WTC11 (cell line): ENCODE measurements around the gene SPRED2. TPM values are rescaled to one million over a fixed set of nuclear protein-coding genes. Genes with fewer than 3 reads are reported as not detected.

ENCODE experiments used
- ATAC-seq: fragments of 200-7000 bp; cut with Tn5 transposase; 2 replicates; pipeline ENCODE4 v1.10.0; 2021; ENCODE audit warnings: mild to moderate bottlenecking, moderate library complexity
- CTCF ChIA-PET: fragments of 300-600 bp; sonication (Branson Sonifier 250); formaldehyde crosslinking; loops from one replicate; lab custom pipeline; 2021; ENCODE audit warnings: antibody characterized with exemption; lab: Charles Lee
- POLR2A ChIA-PET: fragments of 350-600 bp; sonication (Branson Sonifier 250); formaldehyde crosslinking; loops from one replicate; lab custom pipeline; 2021; ENCODE audit warnings: antibody characterized with exemption; lab: Charles Lee
- DNase-seq: peaks from one replicate; pipeline ENCODE4 v3.0.0; 2021; ENCODE audit warnings: low spot score
- H3K27ac Mint-ChIP-seq: 2 replicates; pipeline ENCODE4 v1.8.0; 2021; ENCODE audit warnings: mixed read lengths
- H3K27me3 Mint-ChIP-seq: 2 replicates; pipeline ENCODE4 v1.8.0; 2021; ENCODE audit warnings: low read depth, mild to moderate bottlenecking, moderate library complexity, mixed read lengths
- H3K36me3 Mint-ChIP-seq: 2 replicates; pipeline ENCODE4 v1.8.0; 2021; ENCODE audit warnings: mixed read lengths
- H3K4me1 Mint-ChIP-seq: 2 replicates; pipeline ENCODE4 v1.8.0; 2022; ENCODE audit warnings: mixed read lengths
- H3K4me3 Mint-ChIP-seq: 2 replicates; pipeline ENCODE4 v1.8.0; 2021; ENCODE audit warnings: mild to moderate bottlenecking, moderate library complexity, mixed read lengths
- H3K9me3 Mint-ChIP-seq: 2 replicates; pipeline ENCODE4 v1.8.0; 2021; ENCODE audit warnings: mixed read lengths
- AFF4 ChIP-seq: sonication (generic); formaldehyde crosslinking; IDR thresholded peaks from 2 replicates; pipeline ENCODE4 v1.8.1; 2023; ENCODE audit warnings: mild to moderate bottlenecking, missing genetic modification reagents, borderline replicate concordance
- ARID4B ChIP-seq: sonication (generic); formaldehyde crosslinking; IDR thresholded peaks from 2 replicates; pipeline ENCODE4 v1.8.0; 2023; ENCODE audit warnings: missing genetic modification reagents, mild to moderate bottlenecking, borderline replicate concordance
- CBFB ChIP-seq: sonication (generic); formaldehyde crosslinking; IDR thresholded peaks from 2 replicates; pipeline ENCODE4 v1.8.1; 2022; ENCODE audit warnings: mild to moderate bottlenecking, low read depth, missing genetic modification reagents
- CREM ChIP-seq: sonication (generic); formaldehyde crosslinking; IDR thresholded peaks from 2 replicates; pipeline ENCODE4 v1.8.1; 2022; ENCODE audit warnings: mild to moderate bottlenecking, missing genetic modification reagents, moderate library complexity
- EMX1 ChIP-seq: fragments of 250-450 bp; sonication (Bioruptor Pico); IDR thresholded peaks from 2 replicates; pipeline ENCODE4 v1.8.0; 2021; ENCODE audit warnings: mild to moderate bottlenecking
- ERG ChIP-seq: fragments of 250-450 bp; sonication (Bioruptor Pico); IDR thresholded peaks from 2 replicates; pipeline ENCODE4 v1.8.0; 2021; ENCODE audit warnings: mild to moderate bottlenecking
- ETV6 ChIP-seq: sonication (generic); formaldehyde crosslinking; IDR thresholded peaks from 2 replicates; pipeline ENCODE4 v1.8.1; 2022; ENCODE audit warnings: mild to moderate bottlenecking, missing genetic modification reagents
- FOXJ3 ChIP-seq: sonication (generic); formaldehyde crosslinking; IDR thresholded peaks from 2 replicates; pipeline ENCODE4 v1.9.0; 2021; ENCODE audit warnings: missing genetic modification reagents, mild to moderate bottlenecking, borderline replicate concordance
- KAT7 ChIP-seq: sonication (generic); formaldehyde crosslinking; IDR thresholded peaks from 2 replicates; pipeline ENCODE4 v1.8.1; 2023; ENCODE audit warnings: missing genetic modification reagents, mild to moderate bottlenecking, borderline replicate concordance
- MLX ChIP-seq: sonication (generic); formaldehyde crosslinking; IDR thresholded peaks from 2 replicates; pipeline ENCODE4 v1.8.1; 2023; ENCODE audit warnings: mild to moderate bottlenecking, missing genetic modification reagents, moderate library complexity
- NFYB ChIP-seq: sonication (generic); formaldehyde crosslinking; conservative IDR thresholded peaks from 2 replicates; pipeline ENCODE4 v1.8.0; 2022; ENCODE audit warnings: low read depth, missing genetic modification reagents
- NR1H2 ChIP-seq: sonication (generic); formaldehyde crosslinking; IDR thresholded peaks from 2 replicates; pipeline ENCODE4 v1.9.0; 2021; ENCODE audit warnings: mild to moderate bottlenecking, moderate library complexity, missing genetic modification reagents
- SMAD4 ChIP-seq: sonication (generic); formaldehyde crosslinking; IDR thresholded peaks from 2 replicates; pipeline ENCODE4 v1.8.0; 2022; ENCODE audit warnings: mild to moderate bottlenecking, missing genetic modification reagents
- SOX15 ChIP-seq: fragments of 250-450 bp; sonication (Bioruptor Pico); IDR thresholded peaks from 2 replicates; pipeline ENCODE4 v1.9.0; 2021; ENCODE audit warnings: mild to moderate bottlenecking
- ZBTB43 ChIP-seq: sonication (generic); formaldehyde crosslinking; IDR thresholded peaks from 2 replicates; pipeline ENCODE4 v1.8.1; 2023; ENCODE audit warnings: mild to moderate bottlenecking, missing genetic modification reagents
- ZNF232 ChIP-seq: sonication (generic); formaldehyde crosslinking; IDR thresholded peaks from 2 replicates; pipeline ENCODE4 v1.8.0; 2022; ENCODE audit warnings: mild to moderate bottlenecking, missing genetic modification reagents
- ZNF281 ChIP-seq: sonication (generic); formaldehyde crosslinking; IDR thresholded peaks from 2 replicates; pipeline ENCODE4 v1.8.0; 2023; ENCODE audit warnings: mild to moderate bottlenecking, missing genetic modification reagents
- ZNF396 ChIP-seq: fragments of 250-450 bp; sonication (Bioruptor Pico); IDR thresholded peaks from 2 replicates; pipeline ENCODE4 v1.8.0; 2021; ENCODE audit warnings: mild to moderate bottlenecking, moderate library complexity, borderline replicate concordance
- total RNA-seq: library from RNA; stranded (reverse); gene quantifications from 3 replicates; pipeline ENCODE4 v1.2.3, GENCODE V29; 2021

SPRED2 gene
- total RNA-seq, 1 experiment from 2014 or later: 34.1 TPM

GRCh38 chr2:65331336-65332025 lies 100.9 kb downstream of the SPRED2 start (continued):
- TF ChIP-seq ZNF396 (CRISPR knock-in tag) (no peak), EMX1 (CRISPR knock-in tag) (no peak), ERG (CRISPR knock-in tag) (no peak), CREM (CRISPR knock-in tag) (no peak), KAT7 (CRISPR knock-in tag) (no peak)

GRCh38 chr2:65329525-65329924 lies 102.9 kb downstream of the SPRED2 start:
- Mint-ChIP-seq H3K9me3 (no peaks in the 10 kb centered on the region), H3K4me1 (0 out of 2 replicates have a peak, but pooled peaks cover 3% of the 10 kb centered on the region), H3K36me3 (peaks cover 11% of the 10 kb centered on the region), H3K27me3 (no peaks in the 10 kb centered on the region), H3K27ac (no peak overlapping the region), H3K4me3 (no peak overlapping the region)
- ChIA-PET CTCF (interaction anchor here (1.4 kb wide), 1 partner anchor 64 kb away, joined by 3 read pairs; no protein-coding TSS in a partner anchor), POLR2A (no interaction called here)
- DNase-seq: no peak
- no peak for ATAC-seq
- TF ChIP-seq ZNF396 (CRISPR knock-in tag): no peak
- TF ChIP-seq ZNF232 (CRISPR knock-in tag): no peak
- TF ChIP-seq ZNF281 (CRISPR knock-in tag): no peak

- H3K9me3 Mint-ChIP-seq: no peaks in the 10 kb centered on the region
- no peak for DNase-seq
- ChIA-PET CTCF (interaction anchor here (0.7 kb wide), 1 partner anchor 63 kb away, joined by 3 read pairs; no protein-coding TSS in a partner anchor), POLR2A (interaction anchor here (0.6 kb wide), 1 partner anchor 306 kb away, joined by 3 read pairs; no protein-coding TSS in a partner anchor)
- H3K4me1 Mint-ChIP-seq: 0 out of 2 replicates have a peak, but pooled peaks cover 3% of the 10 kb centered on the region
- H3K36me3 Mint-ChIP-seq: peaks cover 9% of the 10 kb centered on the region
- no peak overlapping the region for H3K27ac Mint-ChIP-seq
- no peak overlapping the region for H3K4me3 Mint-ChIP-seq
- no peak for ATAC-seq
- no peaks in the 10 kb centered on the region for H3K27me3 Mint-ChIP-seq
- TF ChIP-seq SMAD4 (no peak), AFF4 (CRISPR knock-in tag) (no peak), MLX (no peak), NFYB (CRISPR knock-in tag) (no peak), SOX15 (CRISPR knock-in tag) (no peak), CBFB (no peak), ARID4B (no peak), ZBTB43 (CRISPR knock-in tag) (no peak), EMX1 (CRISPR knock-in tag) (no peak), NR1H2 (no peak), ETV6 (CRISPR knock-in tag) (no peak), FOXJ3 (CRISPR knock-in tag) (no peak)
These were observed 106.1 kb downstream of the SPRED2 start for GRCh38 chr2:65326276-65326675.
